HG03095 (cell line): ENCODE measurements around the gene PRSS38.

Source experiments
- ATAC-seq: cut with Tn5 transposase; IDR thresholded peaks from one replicate; pipeline ENCODE4 v1.9.1; 2021; ENCODE audit warnings: moderate library complexity; ENCODE audit not compliant: unreplicated experiment

The PRSS38 gene

GRCh38 chr1:227893949-227894721 lies 78.7 kb downstream of the PRSS38 start:
- no peak for ATAC-seq

GRCh38 chr1:227894831-227895451 lies 79.5 kb downstream of the PRSS38 start:
- no peak for ATAC-seq
